Measurements from ENCODE around the gene SLC12A8.

Gene SLC12A8

GRCh38 chr3:125186800-125187598 is 25.5 kb downstream of the SLC12A8 start:
- DNase-seq (ENCODE audit: low read depth), result no peak

- DNase-seq (ENCODE audit: low read depth), result peak; percentile 9
These were observed 26.2 kb downstream of the SLC12A8 start for GRCh38 chr3:125186261-125186787.

- no peak for DNase-seq (ENCODE audit: low read depth)
These were observed 26.7 kb downstream of the SLC12A8 start for GRCh38 chr3:125185805-125186204.

GRCh38 chr3:125179884-125180240 is 32.7 kb downstream of the SLC12A8 start:
- no peak for DNase-seq (ENCODE audit: low read depth)

- no peak for DNase-seq (ENCODE audit: low read depth)
These were observed 33.2 kb downstream of the SLC12A8 start for GRCh38 chr3:125179143-125179883.

GRCh38 chr3:125177746-125178145 is 34.8 kb downstream of the SLC12A8 start:
- no peak for DNase-seq (ENCODE audit: low read depth)

GRCh38 chr3:125175295-125176078 is 37.1 kb downstream of the SLC12A8 start:
- no peak for DNase-seq (ENCODE audit: low read depth)

- no peak for DNase-seq (ENCODE audit: low read depth)
These were observed 40.2 kb downstream of the SLC12A8 start for GRCh38 chr3:125172346-125172745.

- DNase-seq (ENCODE audit: low read depth), result no peak
These were observed 43.7 kb downstream of the SLC12A8 start for GRCh38 chr3:125168711-125169393.

- DNase-seq (ENCODE audit: low read depth), result no peak
These were observed 45.9 kb downstream of the SLC12A8 start for GRCh38 chr3:125166599-125167136.

GRCh38 chr3:125165948-125166553 is 46.5 kb downstream of the SLC12A8 start:
- DNase-seq (ENCODE audit: low read depth), result no peak

GRCh38 chr3:125165189-125165947 is 47.2 kb downstream of the SLC12A8 start:
- DNase-seq (ENCODE audit: low read depth), result no peak

- DNase-seq (ENCODE audit: low read depth), result no peak
These were observed 48.6 kb downstream of the SLC12A8 start for GRCh38 chr3:125163739-125164601.

- DNase-seq (ENCODE audit: low read depth), result no peak
These were observed 50.8 kb downstream of the SLC12A8 start for GRCh38 chr3:125161607-125162219.

GRCh38 chr3:125160606-125161371 is 51.8 kb downstream of the SLC12A8 start:
- DNase-seq (ENCODE audit: low read depth), result no peak

GRCh38 chr3:125157183-125157582 is 55.4 kb downstream of the SLC12A8 start:
- DNase-seq (ENCODE audit: low read depth), result no peak

GRCh38 chr3:125156456-125156855 is 56.1 kb downstream of the SLC12A8 start:
- no peak for DNase-seq (ENCODE audit: low read depth)

GRCh38 chr3:125154800-125155269 is 57.7 kb downstream of the SLC12A8 start:
- DNase-seq (ENCODE audit: low read depth), result peak; percentile 15
